GM21447 (cell line): ENCODE data around the gene BOLA1.
A peak's percentile ranks its signal among the peaks of the same experiment; 100 is the strongest.
"Not testable (repeated sequence)": the region's sequence is repeated elsewhere in the genome, so short reads cannot be mapped to it uniquely, and the experiment has no call there.

Source experiments
- ATAC-seq: cut with Tn5 transposase; IDR thresholded peaks from one replicate; pipeline ENCODE4 v1.9.1; 2021; ENCODE audit not compliant: unreplicated experiment

Gene BOLA1

GRCh38 chr1:149886396-149887195, 12.8 kb upstream of the BOLA1 start:
- ATAC-seq, result peak; percentile 49

- not testable (repeated sequence) for ATAC-seq
Observed at GRCh38 chr1:149887196-149887455, 12.2 kb upstream of the BOLA1 start.

- peak; percentile 51 for ATAC-seq
Observed at GRCh38 chr1:149887456-149888246, 11.7 kb upstream of the BOLA1 start.

- ATAC-seq, result peak; percentile 28
Observed at GRCh38 chr1:149888247-149888998, 10.9 kb upstream of the BOLA1 start.

GRCh38 chr1:149888999-149889289, 10.4 kb upstream of the BOLA1 start:
- no peak for ATAC-seq

GRCh38 chr1:149896575-149896974, 2.8 kb upstream of the BOLA1 start:
- no peak for ATAC-seq

GRCh38 chr1:149903836-149904491, 4.6 kb downstream of the BOLA1 start:
- ATAC-seq, result no peak

GRCh38 chr1:149906570-149907075, 7.3 kb downstream of the BOLA1 start:
- no peak for ATAC-seq

- no peak for ATAC-seq
Observed at GRCh38 chr1:149914545-149914944, 15.2 kb downstream of the BOLA1 start.

GRCh38 chr1:149915429-149916192, 16.2 kb downstream of the BOLA1 start:
- no peak for ATAC-seq

- no peak for ATAC-seq
Observed at GRCh38 chr1:149916193-149916897, 17.0 kb downstream of the BOLA1 start.

- no peak for ATAC-seq
Observed at GRCh38 chr1:149916898-149917252, 17.5 kb downstream of the BOLA1 start.

- ATAC-seq, result no peak
Observed at GRCh38 chr1:149917571-149918144, 18.3 kb downstream of the BOLA1 start, which contains the start of gene SV2A. SV2A (minus strand) TSS chr1:149917844; CDS start chr1:149913840, 4,004 bp downstream.

GRCh38 chr1:149923626-149924025, 24.3 kb downstream of the BOLA1 start:
- no peak for ATAC-seq

- no peak for ATAC-seq
Observed at GRCh38 chr1:149925345-149925744, 26.0 kb downstream of the BOLA1 start.

GRCh38 chr1:149925751-149926150, 26.4 kb downstream of the BOLA1 start:
- no peak for ATAC-seq

GRCh38 chr1:149926296-149926695, 26.9 kb downstream of the BOLA1 start:
- ATAC-seq, result no peak

- no peak for ATAC-seq
Observed at GRCh38 chr1:149927056-149927562, 27.7 kb downstream of the BOLA1 start.
